COLO829 (cell line): ENCODE measurements around the gene EPS15.
"Not testable (repeated sequence)": the region's sequence is repeated elsewhere in the genome, so short reads cannot be mapped to it uniquely, and the experiment has no call there.

Source experiments
- DNase-seq: peaks from one replicate; pipeline ENCODE4 v3.0.0; 2012; ENCODE audit warnings: low spot score

Gene EPS15

DNA sequence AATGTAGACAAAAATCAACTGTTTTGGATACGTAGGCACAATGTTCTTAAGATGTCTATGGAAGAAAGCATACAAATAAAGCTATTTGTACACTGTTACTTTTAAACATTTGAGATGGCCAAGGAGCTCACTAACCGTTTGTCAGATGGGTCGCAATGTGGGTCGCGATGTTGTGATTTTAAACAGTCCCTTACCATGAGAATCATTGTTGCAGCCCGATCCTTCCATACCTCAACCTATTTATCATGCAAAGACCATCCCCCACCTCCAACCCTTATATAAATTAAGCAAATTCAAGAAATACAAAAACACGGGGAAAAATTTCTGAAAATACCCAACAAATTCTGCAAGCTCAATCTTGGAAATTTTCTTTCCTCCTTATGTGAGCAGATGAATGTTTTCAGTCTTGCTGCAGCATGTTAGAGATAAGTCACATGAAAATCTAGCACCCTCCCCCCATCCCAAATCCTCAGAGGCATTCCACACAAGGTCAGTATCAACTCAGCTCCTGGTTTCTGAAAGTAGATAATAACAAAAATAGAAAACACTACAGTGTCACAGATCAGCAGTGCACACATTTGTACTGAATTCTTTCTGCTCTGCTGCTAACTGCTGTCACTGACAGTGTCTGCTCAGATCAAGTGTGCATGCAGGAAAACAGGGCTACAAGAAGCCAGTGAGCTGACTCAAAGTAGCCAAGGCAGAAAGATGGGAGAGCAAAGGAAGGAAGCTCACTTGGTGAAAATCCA, 95.8 kb downstream of the EPS15 start:
- DNase-seq: no peak

DNA sequence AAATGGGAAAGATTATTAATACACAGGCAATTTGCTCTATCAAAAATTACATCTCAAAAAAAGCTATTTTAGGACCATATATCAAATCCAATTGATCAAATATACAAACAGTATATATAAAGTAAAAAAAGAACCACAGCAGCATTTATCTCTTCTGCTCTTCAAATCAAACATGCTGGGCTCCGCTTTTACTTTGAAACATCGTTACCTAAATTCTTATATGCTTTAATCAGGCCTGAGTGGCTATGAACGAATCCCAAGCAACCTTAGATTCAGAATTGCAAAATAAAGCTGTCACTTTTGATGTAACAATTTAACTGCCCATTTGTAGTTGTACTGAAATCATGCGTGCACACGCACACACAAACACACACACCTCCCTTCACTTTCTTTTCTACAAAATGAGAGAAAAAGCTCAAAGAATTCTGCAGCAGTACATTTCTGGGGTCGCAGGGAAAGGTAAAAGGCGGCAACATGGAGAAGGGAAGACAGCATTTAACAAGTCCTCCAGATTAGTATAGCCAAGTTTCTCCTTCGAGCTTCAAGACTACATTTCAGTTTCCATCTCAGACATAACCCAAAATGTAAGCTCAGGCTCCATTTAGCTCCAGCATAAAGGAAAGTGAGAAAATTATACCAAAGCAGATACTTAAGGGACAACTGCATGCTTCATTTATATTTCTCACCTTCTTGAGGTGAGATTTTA, 96.5 kb downstream of the EPS15 start:
- DNase-seq: no peak

DNA sequence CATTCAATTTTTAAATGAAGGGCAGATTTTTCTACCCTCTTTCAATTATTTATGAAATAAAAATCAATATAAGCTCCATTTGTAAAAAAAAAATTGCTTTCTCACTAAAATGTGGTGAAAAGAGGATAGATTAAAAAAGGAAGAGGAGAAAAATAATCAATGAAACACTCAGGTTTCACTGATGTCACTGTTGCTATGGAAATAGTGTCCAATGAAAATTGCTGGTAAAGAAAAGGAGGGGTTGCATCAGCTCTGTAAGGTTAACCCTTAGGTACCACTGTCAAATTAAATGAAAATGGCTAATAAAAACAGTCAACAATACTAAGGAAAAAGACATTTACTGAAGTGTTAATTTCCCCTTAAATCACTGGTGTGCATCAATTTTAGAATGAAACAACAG, 97.1 kb downstream of the EPS15 start:
- peak; percentile 63 for DNase-seq

DNA sequence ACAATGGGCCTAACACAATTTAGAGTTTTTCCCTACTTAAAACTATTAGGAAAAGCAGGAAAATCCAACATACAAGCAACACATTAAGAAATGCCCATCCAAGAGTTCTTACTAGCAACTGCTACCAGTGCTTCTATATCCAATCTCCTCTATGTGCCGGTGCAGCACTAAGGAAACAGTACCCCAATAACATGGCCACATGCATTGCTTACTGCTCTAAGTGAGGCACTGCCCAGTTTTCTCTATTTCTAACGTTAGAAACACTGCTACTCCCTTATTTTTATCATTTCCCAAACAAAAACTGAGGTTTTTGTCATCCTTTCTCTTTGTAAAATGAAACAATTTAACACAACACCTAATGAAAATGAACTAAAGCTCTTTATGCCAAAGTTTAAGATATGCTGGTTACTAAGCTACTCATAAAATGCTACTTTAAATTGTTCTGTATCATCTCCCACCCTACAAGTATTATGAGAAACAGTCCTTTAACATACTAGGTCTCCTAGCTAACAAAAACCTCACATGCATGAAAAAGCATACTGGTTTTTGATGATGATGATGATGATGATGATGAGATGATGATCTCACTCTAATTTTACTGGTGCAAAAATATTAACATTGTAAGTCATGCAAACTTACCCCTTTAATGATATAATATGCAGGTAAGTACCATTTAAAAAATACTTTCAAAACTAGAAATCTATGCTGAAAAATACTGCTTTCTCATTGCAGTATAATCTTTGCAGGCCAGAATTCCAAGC, 98.0 kb downstream of the EPS15 start:
- no peak for DNase-seq

DNA sequence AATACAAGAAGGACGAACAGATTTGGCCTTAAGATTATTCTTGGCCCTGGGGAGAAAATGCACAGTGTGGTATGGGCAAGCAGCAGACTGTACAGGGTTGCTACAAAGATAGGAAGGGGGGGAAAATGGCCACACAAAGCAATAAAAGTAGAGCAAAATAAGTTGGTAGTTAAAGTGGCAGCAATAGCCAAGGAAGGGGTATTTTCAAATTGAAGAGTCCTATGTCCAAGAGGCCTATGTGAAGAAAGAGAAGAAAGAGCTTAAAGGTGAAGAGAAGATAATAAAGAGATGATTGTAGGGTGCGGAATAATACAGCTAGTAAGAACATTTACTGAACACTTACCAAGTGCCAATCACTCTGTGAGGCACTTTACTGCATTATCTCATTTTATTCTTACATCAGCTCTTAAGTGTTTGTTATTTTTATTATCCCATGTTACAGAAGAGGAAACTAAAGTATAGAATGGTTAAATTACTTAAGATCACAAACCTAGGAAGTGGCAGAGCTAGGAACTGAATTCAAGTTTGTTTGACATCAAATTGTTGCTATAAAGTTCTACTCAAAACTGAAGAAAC, 100.6 kb downstream of the EPS15 start:
- DNase-seq: no peak

DNA sequence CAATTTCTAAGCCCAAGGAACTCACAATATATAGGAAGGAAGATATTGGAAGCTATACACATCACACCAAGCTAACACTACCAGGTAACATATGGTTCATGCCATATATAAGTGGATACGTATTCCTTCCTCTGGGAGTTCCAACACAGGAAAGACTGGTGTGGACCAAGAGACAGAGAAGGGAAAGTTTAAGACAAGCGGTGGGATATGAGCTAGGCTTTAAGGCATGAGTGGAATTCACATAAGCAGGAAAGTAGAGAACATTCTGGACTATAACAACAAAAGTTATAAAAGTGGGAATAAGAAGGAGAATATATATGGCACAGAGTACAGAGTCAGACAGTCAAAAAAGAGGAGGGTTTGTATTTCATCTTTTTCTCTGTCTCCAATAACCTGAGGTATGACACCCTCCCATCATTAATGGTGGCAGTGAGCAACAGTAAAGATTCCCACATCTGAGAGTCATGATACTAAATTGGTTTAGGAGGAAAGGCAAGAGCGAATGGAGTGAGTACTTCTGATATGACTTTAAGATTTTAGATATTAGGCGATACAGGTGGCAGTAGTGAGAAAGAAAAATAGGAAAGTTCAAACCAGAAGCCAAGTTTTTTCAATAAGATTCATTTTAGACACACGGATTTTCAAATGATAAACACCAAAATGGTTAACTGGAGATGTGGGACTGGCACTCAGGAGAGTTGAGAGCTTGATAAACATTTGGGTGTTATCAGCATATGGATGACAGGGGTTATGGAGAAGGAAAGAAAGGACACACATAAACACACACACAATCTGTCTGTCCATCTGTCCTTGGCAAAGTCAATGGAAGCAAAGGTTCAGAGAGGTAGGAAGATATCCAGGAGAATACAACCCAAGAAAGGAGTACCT, 101.3 kb downstream of the EPS15 start:
- DNase-seq: no peak

DNA sequence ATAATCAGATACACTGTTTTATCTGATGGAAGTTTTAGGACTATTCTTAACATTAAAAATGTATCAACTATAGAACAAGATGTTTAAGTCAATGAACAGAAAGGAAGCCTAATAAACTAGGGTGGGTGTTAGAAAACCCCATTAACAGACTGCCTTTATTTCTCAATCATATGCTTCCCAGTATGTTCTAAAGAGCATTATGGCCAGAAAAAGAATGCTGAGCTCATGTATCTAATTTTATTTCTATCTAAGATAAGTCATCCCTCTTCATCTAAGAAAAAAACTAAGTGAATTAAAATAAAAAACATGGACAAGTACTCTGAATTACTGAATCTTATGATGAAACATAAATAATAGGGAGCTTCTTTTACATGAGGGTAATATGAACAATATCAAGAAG, 102.2 kb downstream of the EPS15 start:
- DNase-seq: no peak

DNA sequence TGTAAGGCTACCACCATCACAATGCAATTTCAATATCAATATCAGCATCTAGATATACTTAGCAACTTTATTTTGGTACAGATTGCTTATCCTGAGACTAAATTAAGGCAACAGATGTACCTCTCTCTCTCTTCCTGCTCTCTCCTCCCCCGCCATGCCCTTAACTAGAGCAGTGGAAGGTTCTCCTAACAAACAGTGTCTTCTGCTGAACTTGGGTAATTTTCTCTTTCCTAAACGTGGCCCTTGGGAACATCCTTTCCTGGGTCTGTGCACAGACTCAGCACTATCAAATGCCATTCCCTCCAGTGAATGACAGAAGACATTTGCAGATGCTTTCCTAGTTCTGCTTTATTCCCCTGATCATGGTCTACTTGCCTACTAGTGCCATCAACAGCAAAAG, 103.1 kb downstream of the EPS15 start:
- no peak for DNase-seq

DNA sequence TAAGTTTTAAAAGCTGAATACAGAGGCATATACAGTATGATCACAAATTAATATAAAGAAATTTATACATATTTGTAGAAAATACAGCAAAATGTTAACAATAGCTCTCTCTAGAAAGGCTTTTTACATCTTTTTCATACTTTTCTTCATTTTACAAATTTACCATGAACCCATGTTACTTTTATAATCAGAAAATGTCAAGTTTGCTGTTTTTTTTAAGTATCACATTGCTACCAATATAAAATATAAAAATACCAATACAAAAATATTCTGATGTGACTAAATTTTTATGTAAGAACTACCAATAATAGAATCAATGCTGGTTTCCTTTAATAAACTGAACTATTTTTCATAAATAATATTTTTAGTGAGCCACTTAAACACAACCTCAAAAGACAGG, 104.3 kb downstream of the EPS15 start:
- DNase-seq: no peak

DNA sequence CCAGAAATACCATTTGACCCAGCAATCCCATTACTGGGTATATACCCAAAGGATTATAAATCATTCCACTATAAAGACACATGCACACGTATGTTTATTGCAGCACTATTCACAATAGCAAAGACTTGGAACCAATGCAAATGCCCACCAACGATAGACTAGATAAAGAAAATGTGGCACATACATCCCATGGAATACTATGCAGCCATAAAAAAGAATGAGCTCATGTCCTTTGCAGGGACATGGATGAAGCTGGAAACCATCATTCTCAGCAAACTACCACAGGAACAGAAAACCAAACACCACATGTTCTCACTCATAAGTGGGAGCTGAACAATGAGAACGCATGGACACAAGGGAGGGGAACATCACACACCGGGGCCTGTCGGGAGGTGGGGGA, 107.2 kb downstream of the EPS15 start:
- not testable (repeated sequence) for DNase-seq

DNA sequence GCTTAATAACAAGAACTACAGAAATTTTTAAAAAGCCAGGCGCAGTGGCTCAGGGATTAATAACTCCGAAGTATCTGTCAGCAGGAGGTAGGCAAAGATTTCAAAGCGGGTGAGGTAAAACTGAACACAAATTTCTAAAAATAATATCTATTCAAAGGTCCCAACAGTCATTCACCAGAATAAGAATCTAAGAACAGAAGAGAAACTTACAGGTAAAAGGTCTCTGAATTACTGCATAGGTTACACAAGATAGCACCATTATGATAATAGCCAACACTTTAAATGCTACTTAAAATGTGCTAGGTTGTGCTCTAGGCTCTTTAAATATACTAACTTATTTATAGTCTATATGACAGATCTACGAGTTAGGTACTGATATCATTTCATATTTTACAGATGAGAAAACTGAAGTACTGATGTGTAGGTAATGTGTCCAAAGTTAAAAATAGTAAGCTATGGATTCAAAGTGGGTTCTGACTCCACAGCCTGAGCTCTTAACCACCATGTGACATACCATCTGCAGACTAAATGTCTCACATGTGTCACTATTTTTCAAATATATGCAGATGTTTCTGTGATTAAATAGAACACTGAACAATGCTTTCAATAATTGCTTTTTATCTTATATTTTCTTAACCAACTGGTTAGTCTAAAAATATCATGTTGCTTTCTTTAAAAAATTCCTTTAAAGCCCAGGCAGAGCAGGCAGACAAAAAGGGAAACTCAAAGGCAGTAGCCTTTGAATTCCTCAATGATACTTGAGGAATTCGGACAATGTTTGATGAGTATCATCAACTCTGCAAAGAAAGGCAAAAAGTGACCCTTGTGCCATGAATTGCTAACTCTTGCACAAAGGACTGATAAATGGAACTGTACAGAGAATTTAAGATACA, 108.3 kb downstream of the EPS15 start:
- peak; percentile 4 for DNase-seq

DNA sequence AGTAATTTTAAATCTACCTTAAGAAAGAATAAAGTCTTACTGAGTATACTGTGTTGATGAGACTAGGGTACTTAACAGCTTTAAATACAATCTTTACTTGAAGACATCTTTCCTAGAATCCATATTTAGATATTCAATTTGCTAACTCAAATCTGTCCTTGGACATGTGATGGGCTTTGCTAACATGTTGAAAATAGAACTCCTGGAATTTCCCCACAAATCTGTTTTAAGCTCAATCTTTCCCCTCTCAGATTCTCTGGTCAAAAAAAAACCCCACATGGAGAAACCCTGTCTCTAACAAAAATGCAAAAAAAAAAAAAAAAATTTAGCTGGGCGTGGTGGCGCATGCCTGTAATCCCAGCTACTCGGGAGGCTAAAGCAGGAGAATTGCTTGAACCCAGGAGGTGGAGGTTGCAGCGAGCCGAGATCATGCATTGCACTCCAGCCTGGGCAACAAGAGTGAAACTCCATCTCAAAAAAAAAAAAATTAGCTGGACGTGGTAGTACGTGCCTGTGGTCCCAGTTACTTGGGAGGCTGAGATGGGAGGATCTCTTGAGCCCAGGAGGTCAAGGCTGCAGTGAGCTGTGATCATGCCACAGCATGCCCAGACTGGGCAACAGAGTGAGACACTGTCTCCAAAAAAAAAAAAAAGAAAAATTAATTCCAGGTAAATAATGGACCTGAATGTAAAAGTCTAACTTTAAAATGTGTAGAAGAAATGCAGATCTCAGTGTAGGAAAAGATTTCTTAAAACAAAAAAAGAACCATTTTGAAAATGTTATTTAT, 109.1 kb downstream of the EPS15 start:
- DNase-seq: not testable (repeated sequence)

DNA sequence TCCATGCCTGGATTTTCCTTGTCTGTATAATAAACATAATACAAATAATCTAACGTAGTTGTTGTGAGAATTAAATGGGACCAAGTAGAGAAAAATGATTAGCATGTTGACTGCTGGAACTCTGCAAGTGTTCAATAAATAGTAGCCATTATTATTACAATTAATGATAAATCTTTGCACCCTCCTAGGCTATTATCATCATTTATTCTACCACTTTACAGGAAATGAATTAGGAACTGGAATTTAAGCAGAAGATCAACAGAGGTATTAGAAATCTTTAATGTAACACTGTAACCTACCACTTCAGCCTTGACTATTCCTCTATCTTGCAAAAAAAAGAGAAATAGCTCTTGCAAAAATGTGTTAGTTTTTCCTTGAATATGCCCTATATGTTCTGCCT, 126.8 kb downstream of the EPS15 start:
- no peak for DNase-seq

DNA sequence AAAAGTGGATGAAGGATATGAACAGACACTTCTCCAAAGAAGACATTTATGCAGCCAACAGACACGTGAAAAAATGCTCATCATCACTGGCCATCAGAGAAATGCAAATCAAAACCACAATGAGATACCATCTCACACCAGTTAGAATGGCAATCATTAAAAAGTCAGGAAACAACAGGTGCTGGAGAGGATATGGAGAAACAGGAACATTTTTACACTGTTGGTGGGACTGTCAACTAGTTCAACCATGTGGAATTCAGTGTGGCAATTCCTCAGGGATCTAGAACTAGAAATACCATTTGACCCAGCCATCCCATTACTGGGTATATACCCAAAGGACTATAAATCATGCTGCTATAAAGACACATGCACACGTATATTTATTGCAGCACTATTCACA, 128.4 kb downstream of the EPS15 start:
- DNase-seq: not testable (repeated sequence)

DNA sequence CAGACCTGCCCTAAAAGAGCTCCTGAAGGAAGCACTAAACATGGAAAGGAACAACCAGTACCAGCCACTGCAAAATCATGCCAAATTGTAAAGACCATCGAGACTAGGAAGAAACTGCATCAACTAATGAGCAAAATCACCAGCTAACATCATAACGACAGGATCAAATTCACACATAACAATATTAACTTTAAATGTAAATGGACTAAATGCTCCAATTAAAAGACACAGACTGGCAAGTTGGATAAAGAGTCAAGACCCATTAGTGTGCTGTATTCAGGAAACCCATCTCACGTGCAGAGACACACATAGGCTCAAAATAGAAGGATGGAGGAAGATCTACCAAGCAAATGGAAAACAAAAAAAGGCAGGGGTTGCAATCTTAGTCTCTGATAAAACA, 131.8 kb downstream of the EPS15 start:
- DNase-seq: not testable (repeated sequence)

DNA sequence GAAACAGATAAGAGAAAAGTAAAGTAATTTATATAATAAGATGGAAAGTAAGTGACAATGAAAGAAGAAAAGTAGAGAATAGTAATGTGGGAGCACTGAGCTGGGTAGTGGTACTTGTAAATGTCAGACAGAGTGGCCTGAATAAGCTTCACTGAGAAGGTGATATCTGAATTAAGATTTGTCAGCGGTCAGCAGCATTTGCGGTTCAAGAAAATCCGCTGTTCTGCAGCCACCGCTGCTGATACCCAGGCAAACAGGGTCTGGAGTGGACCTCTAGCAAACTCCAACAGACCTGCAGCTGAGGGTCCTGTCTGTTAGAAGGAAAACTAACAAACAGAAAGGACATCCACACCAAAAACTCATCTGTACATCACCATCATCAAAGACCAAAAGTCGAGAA, 132.8 kb downstream of the EPS15 start:
- not testable (repeated sequence) for DNase-seq

DNA sequence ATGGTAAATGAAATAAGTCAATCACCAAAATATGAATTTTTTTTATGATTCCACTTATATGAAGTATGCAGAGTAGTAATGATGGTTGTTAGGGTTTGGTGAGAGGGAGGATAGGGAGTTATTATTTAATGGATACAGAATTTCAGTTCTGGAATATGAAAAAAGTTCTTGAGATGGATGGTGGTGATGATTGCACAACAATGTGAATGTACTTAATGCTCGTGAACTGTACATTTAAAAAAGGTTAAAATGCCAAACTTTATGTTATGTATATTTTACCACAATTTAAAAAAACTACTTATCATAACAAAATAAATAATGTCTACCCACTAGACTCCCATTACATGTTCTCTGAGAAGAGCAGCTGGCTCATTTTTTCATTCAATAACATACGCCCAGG, 133.3 kb downstream of the EPS15 start:
- DNase-seq: no peak

DNA sequence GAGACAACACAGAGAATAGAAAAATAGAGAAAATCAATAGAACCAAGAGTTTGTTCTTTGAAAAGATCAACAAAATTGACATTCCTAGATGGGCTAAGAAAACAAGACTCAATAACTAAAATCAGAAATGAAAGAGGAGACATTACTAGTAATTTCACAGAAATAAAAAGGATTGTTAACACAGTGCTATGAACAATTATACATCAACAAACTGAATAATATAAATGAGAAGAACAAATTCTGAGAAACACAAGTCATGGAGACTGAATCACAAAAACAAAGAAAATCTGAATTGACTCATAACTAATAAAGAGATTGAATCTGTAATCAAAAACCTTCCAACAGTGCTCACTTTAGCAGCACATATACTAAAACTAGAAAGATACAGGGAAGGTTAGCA, 137.1 kb downstream of the EPS15 start:
- DNase-seq: no peak

DNA sequence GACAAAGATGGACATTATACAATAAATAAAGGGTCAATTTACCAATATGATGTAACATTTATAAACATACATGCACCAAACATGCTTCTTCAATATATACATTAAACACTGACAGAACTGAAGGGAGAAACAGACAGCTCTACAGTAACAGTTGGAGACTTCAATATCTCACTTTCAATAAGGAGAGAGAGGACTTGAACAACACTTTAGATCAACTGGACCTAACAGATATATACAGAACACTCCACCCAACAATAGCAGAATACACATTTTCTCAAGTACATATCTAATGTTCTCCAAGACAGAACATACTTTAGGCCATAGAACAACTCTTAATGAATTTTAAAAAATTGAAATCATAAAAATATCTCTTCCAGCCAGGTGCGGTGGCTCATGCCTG, 138.1 kb downstream of the EPS15 start:
- DNase-seq: no peak

DNA sequence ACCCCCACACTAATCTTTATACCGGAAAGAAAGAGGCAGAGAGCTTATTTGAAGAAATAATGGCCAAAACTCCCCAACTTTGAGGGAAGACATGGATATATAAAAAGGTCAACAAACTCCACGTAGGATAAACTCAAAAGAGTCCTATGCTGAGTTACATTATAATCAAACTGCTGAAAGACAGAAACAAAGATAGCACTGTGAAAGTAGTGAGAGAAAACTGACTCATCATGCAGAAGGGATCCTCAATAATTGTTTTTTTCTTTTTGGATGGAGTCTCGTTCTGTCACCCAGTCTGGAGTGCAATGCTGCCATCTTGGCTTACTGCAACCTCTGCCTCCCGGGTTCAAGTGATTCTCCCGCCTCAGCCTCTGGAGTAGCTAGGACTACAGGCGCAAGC, 140.2 kb downstream of the EPS15 start:
- peak; percentile 74 for DNase-seq
